ENCODE measurements around the gene FAM110C. TPM values are rescaled to one million over a fixed set of nuclear protein-coding genes. Genes with fewer than 3 reads are reported as not detected.

The FAM110C gene
- total RNA-seq, 2 experiments from 2014 or later: 0.16 to 0.36 TPM

DNA sequence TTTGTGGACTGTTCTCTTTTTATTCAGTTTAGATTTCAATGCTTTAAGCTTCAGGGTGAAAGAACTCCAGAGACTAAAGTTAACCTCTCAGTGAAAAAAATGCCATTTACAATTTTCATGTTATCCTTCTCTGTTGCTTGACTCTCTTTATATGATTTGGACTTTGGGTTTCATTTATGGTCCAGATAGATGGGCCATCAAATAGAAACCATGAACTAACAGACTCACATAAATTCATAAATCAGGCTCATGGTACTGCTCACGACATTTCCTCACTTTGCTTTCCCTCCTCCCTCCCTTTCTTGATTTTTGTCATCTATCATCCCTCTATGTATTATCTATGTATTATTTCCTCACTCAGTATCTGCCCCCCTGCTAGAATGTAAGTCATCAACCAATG is 10.0 kb downstream of the FAM110C start:
- H3K36me3 Mint-ChIP-seq (ENCODE audit: low read depth): no peaks in the 10 kb centered on the region
- H3K4me3 ChIP-seq (ENCODE audit: low read length): no peak overlapping the region

GRCh38 chr2:35852-36251 is 10.5 kb downstream of the FAM110C start:
- H3K9me3 Mint-ChIP-seq: no peaks in the 10 kb centered on the region
- CTCF ChIA-PET: no interaction called here
- no peak overlapping the region for H3K27ac Mint-ChIP-seq
- peaks cover 10% of the 10 kb centered on the region for H3K27me3 Mint-ChIP-seq
- no peak for ATAC-seq (ENCODE audit: poor library complexity)
- H3K4me1 Mint-ChIP-seq (ENCODE audit: low read depth): peaks cover 24% of the 10 kb centered on the region
- Histone ChIP-seq H3K9me3 (ENCODE audit: control insufficient read depth in 1 of 2, insufficient read depth in 1 of 2, low read length in 2 of 2) (no peaks in the 10 kb centered on the region), H3K4me3 (ENCODE audit: low read length) (no peak overlapping the region), H3K4me1 (ENCODE audit: insufficient read depth, low read length) (peaks cover 30% of the 10 kb centered on the region), H3K27ac (ENCODE audit: low read depth in 1 of 2, low read length in 2 of 2) (no peak overlapping the region), H3K27me3 (ENCODE audit: control insufficient read depth in 1 of 2, insufficient read depth in 2 of 2, low read length in 2 of 2) (no peaks in the 10 kb centered on the region), H3K36me3 (ENCODE audit: insufficient read depth, low read length) (no peaks in the 10 kb centered on the region)
- H3K4me3 Mint-ChIP-seq: no peak overlapping the region
- intact Hi-C loops (cut with DNase I, micrococcal nuclease): no loop called here
- H3K36me3 Mint-ChIP-seq (ENCODE audit: low read depth): no peaks in the 10 kb centered on the region
- no peak for TF ChIP-seq CTCF (IDR thresholded peaks at IDR 0.05)
- POLR2A ChIA-PET: no interaction called here
- no peak for DNase-seq

More for the DNA sequence above, 10.0 kb downstream of the FAM110C start:
- Mint-ChIP-seq H3K27ac (no peak overlapping the region), H3K9me3 (no peaks in the 10 kb centered on the region), H3K27me3 (peaks cover 11% of the 10 kb centered on the region), H3K4me1 (ENCODE audit: low read depth) (peaks cover 24% of the 10 kb centered on the region), H3K4me3 (no peak overlapping the region)
- Histone ChIP-seq H3K4me1 (ENCODE audit: insufficient read depth, low read length) (peaks cover 30% of the 10 kb centered on the region), H3K27me3 (ENCODE audit: control insufficient read depth in 1 of 2, insufficient read depth in 2 of 2, low read length in 2 of 2) (no peaks in the 10 kb centered on the region), H3K27ac (ENCODE audit: low read depth in 1 of 2, low read length in 2 of 2) (no peak overlapping the region), H3K9me3 (ENCODE audit: control insufficient read depth in 1 of 2, insufficient read depth in 1 of 2, low read length in 2 of 2) (no peaks in the 10 kb centered on the region), H3K36me3 (ENCODE audit: insufficient read depth, low read length) (no peaks in the 10 kb centered on the region)
- no peak for DNase-seq
- no peak for ATAC-seq (ENCODE audit: poor library complexity)
- TF ChIP-seq CTCF (IDR thresholded peaks at IDR 0.05): no peak
- ChIA-PET CTCF (no interaction called here), POLR2A (no interaction called here)
- intact Hi-C loops (cut with DNase I, micrococcal nuclease): no loop called here

- Histone ChIP-seq H3K9me3 (ENCODE audit: control insufficient read depth in 1 of 2, insufficient read depth in 1 of 2, low read length in 2 of 2) (no peaks in the 10 kb centered on the region), H3K36me3 (ENCODE audit: insufficient read depth, low read length) (no peaks in the 10 kb centered on the region), H3K27ac (ENCODE audit: low read depth in 1 of 2, low read length in 2 of 2) (no peak overlapping the region), H3K27me3 (ENCODE audit: control insufficient read depth in 1 of 2, insufficient read depth in 2 of 2, low read length in 2 of 2) (no peaks in the 10 kb centered on the region), H3K4me1 (ENCODE audit: insufficient read depth, low read length) (peaks cover 33% of the 10 kb centered on the region), H3K4me3 (ENCODE audit: low read length) (no peak overlapping the region)
- intact Hi-C loops (cut with DNase I, micrococcal nuclease): no loop called here
- Mint-ChIP-seq H3K9me3 (no peaks in the 10 kb centered on the region), H3K4me1 (ENCODE audit: low read depth) (peaks cover 26% of the 10 kb centered on the region), H3K27ac (peak overlapping the region; percentile 31), H3K36me3 (ENCODE audit: low read depth) (no peaks in the 10 kb centered on the region), H3K4me3 (peak overlapping the region; percentile 27), H3K27me3 (no peaks in the 10 kb centered on the region)
- ChIA-PET POLR2A (no interaction called here), CTCF (no interaction called here)
- peak in 10 of 14 experiments; percentile 14 to 80 (median 32) for DNase-seq
- TF ChIP-seq CTCF (IDR thresholded peaks at IDR 0.05): no peak
- peak; percentile 81 for ATAC-seq (ENCODE audit: poor library complexity)
Measured at GRCh38 chr2:33620-34019, 12.7 kb downstream of the FAM110C start.

Measured in CD4-positive, alpha-beta T cell (primary cell).